Measurements from ENCODE around the gene CLCN6.
"Not testable (repeated sequence)": the region's sequence is repeated elsewhere in the genome, so short reads cannot be mapped to it uniquely, and the experiment has no call there.

The CLCN6 gene

GRCh38 chr1:11802616-11802972, 3.4 kb upstream of the CLCN6 start:
- no peak for FAIRE-seq
- DNase-seq (ENCODE audit: insufficient read length, low spot score) = no peak
- TF ChIP-seq, protein P1, sequence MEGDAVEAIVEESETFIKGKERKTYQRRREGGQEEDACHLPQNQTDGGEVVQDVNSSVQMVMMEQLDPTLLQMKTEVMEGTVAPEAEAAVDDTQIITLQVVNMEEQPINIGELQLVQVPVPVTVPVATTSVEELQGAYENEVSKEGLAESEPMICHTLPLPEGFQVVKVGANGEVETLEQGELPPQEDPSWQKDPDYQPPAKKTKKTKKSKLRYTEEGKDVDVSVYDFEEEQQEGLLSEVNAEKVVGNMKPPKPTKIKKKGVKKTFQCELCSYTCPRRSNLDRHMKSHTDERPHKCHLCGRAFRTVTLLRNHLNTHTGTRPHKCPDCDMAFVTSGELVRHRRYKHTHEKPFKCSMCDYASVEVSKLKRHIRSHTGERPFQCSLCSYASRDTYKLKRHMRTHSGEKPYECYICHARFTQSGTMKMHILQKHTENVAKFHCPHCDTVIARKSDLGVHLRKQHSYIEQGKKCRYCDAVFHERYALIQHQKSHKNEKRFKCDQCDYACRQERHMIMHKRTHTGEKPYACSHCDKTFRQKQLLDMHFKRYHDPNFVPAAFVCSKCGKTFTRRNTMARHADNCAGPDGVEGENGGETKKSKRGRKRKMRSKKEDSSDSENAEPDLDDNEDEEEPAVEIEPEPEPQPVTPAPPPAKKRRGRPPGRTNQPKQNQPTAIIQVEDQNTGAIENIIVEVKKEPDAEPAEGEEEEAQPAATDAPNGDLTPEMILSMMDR (IDR thresholded peaks at IDR 0.05; ENCODE audit: insufficient read depth, missing control alignments) = no peak

DNA sequence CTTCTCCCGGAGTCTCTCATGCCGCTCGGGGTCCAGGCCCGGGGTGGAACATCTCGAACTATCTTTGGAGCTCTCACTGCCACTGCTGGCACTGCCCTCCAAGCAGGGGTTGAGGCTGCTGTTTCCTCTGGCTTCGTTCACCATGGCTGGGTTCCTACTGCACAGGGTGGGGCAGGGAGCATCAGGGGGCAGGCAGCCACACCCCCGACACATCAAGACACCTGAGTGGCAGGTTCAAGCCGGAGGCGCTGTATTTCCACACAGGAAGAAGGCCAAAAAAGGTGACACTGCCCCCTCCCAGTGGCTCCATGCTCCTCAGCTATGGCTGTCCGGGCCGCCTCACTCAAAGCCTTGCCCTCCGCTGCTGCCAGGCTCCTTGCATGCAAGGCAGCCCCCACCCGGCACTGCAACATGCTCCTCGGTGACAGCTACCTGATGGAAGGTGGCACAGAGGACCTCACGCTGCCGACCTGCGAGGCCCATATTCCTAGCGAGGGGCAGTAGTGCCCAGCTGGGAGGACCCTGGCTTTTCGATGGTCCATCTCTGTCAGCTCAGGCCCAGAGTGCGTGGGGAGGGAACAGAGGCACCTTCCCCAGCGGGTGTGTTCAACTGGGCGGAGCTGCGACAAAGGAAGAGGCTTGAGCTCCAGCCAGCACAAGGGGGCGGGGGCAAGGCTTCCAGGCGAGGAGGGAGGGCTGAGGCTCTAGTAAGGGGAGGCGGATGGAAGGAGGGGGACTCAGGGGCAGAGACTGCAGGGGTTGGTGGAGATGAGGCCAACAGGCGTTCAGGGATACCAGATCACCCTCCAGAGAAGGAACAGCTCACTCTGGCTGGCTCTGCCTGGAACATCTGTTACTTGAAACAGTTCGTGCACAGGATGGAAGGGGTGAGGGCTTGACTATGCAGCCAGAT, 2.8 kb upstream of the CLCN6 start:
- TF ChIP-seq, protein P1 (IDR thresholded peaks at IDR 0.05; ENCODE audit: insufficient read depth, missing control alignments) = no peak
- FAIRE-seq (no peak), DNase-seq (ENCODE audit: insufficient read length, low spot score) (no peak)

DNA sequence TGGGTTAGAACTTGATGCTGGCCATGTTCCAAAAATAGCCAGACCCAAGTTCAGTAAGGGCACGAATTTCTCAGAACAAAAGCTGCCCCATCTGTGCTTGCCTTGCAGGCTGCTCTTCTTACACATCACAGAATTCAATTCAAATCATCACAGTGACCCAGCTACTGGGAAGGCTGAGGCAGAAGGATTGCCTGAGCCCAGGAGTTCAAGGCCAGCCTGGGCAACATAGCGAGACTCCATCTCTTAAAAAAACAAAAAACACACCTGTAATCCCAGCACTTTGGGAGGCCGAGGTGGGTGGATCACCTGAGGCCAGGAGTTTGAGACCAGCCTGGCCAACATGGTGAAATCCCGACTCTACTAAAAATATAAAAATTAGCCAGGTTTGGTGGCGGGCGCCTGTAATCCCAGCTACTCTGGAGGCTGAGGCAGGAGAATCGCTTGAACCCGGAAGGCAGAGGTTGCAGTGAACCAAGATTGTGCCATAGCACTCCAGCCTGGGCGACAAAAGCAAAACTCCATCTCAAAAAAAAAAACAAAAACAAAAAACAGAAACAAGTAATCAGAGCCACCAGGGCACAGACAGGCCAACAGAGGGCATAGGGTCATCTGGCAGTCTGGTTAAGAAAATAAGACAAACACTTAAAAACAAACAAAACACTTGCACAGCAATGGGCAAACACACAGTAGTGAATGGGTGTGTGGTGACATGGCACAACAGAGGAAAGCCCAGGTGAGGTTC, 1.9 kb upstream of the CLCN6 start:
- not testable (repeated sequence) for DNase-seq (ENCODE audit: insufficient read length, low spot score); FAIRE-seq

DNA sequence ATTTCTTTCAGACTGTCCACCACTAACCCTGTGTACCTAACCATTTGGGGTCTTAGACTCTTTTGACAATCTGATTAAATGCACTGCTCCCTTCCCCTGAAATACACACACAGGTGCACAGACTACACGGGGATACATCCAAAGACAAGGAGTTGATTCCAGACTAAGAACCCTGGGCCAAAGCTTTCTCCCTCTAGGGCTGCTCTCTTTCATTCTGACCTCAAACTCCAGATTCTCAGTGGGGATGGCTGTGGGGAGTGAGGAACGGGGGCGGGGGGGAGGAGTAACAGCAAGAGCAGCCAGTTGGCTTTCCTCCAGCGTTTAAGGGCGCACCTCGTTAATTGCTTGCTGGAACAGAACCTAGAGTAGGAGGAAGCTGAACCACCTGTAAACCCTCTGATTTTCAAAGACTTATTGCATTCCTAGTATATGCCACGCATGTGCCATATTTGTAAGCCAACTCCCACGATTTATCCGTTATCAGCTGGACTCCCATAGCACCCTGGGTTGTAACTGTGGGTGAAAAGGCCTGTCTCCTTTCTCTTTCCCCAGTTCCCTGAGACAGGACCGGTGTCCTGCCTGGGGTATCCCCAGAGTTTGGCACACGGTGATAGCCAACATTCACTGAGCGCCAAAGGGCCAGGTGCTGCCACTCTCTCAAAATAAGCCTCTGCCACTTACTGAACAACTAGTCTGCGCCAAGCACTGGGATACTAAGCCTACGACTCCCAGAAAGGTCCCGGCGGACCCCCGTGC, 1.1 kb upstream of the CLCN6 start:
- DNase-seq (ENCODE audit: insufficient read length, low spot score) (no peak), FAIRE-seq (no peak)

DNA sequence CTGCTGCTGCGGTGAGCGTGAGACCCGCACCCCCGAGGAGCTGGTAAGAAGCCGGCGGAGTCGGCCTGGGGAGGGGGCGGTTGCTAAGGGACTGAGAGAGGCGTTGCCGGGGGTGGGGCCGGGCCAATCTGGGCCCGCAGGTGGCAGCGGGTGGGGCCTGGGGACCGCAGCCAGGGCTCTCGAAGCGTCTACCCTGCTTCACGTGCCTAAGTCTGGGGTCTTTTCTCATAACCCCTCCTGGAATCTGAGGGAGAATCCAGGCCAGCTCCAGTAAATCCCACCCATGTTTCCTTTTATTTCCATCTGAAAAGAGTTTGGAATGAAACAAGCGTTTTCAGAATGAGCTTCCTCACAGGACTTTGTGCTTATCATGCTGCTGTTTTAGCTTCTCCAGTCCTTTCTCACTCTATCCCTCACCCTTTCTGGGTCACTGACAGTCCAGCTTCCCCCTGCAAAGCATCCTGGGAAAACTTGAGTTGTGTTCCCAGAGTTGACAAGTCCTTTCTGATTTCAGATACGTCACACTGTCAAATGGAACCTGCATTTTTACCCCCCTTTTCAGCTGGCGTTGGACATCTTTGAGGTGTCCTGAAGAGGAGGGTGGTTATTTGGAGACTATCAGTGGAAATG, 431 bp downstream of the CLCN6 start:
- FAIRE-seq (no peak), DNase-seq (ENCODE audit: insufficient read length, low spot score) (no peak)
- TF ChIP-seq, protein P1 (IDR thresholded peaks at IDR 0.05; ENCODE audit: insufficient read depth, missing control alignments) = no peak

More for the DNA sequence above, 1.1 kb upstream of the CLCN6 start:
- TF ChIP-seq, protein P1 (IDR thresholded peaks at IDR 0.05; ENCODE audit: insufficient read depth, missing control alignments) = no peak

DNA sequence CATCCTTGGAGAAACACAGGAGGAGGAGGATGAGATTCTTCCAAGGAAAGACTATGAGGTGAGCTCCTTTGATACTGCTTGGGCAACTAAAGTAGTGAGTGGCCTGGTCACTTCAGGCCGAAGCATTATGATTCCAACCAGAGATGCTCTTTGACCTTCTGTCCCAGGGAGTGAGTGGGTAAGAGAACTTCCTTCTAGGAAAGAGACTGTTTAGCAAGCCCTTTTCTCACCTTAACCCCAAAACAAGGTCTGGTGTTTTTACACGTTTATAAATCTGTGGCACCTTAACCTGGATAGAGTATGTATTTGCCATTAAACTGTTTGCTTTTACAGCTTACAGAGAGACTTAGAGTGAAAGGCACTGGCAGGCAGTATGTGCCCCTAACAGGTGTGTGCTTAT, 1.1 kb downstream of the CLCN6 start:
- TF ChIP-seq, protein P1 (IDR thresholded peaks at IDR 0.05; ENCODE audit: insufficient read depth, missing control alignments) = no peak

GRCh38 chr1:11813021-11813420, 7.0 kb downstream of the CLCN6 start:
- DNase-seq (ENCODE audit: insufficient read length, low spot score) (no peak), FAIRE-seq (no peak)
- TF ChIP-seq, protein P1 (IDR thresholded peaks at IDR 0.05; ENCODE audit: insufficient read depth, missing control alignments) = no peak

More for the DNA sequence above, 1.1 kb downstream of the CLCN6 start:
- FAIRE-seq (no peak), DNase-seq (ENCODE audit: insufficient read length, low spot score) (no peak)
